ENCODE measurements around the gene STOML3. TPM values are rescaled to one million over a fixed set of nuclear protein-coding genes. Genes with fewer than 3 reads are reported as not detected.
"Not testable (repeated sequence)": the region's sequence is repeated elsewhere in the genome, so short reads cannot be mapped to it uniquely, and the experiment has no call there.

STOML3 gene
- total and polyA plus RNA-seq, 4 donors: not detected

DNA sequence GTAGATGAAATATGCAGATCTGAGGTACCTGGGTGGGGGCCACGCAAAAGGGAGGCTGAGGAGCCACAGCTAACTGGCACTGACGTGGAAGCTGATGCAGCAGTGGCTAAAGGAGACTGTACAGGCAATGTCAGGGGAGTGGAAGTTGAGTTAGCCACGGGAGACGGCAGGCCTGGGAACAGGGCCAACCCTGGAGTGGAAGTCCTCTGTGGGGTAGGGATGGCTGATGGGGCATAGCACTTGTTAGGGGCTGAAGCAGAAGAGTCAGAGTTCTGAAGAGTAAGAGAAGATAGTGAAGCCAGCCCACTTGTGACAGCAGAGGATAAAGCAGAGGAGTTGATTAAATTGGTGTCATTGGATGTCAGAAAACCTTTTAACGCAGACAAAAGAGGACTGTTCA, 22.8 kb upstream of the STOML3 start:
- Histone ChIP-seq H3K9me3 (ENCODE audit: control insufficient read depth, low read length) (no peaks in the 10 kb centered on the region), H3K4me1 (ENCODE audit: control insufficient read depth in 1 of 2, insufficient read depth in 2 of 2, low read length in 2 of 2) (no peaks in the 10 kb centered on the region), H3K4me3 (ENCODE audit: low read length in 2 of 2) (no peak overlapping the region), H3K27me3 (ENCODE audit: control insufficient read depth in 1 of 2, insufficient read depth in 2 of 2, low read length in 1 of 2) (no peaks in the 10 kb centered on the region), H3K36me3 (ENCODE audit: control insufficient read depth in 1 of 2, insufficient read depth in 2 of 2, low read length in 1 of 2) (peaks cover 5 to 25% of the 10 kb centered on the region in 2 donors), H3K27ac (ENCODE audit: low read depth in 1 of 2, low read length in 2 of 2) (no peak overlapping the region)
- intact Hi-C loops (cut with DNase I): no loop called here
- ATAC-seq (ENCODE audit: low FRiP score): no peak
- 82 to 86% methylated on average over 5 of the region's 5 CpGs for WGBS, 2 donors
- no peak for DNase-seq

DNA sequence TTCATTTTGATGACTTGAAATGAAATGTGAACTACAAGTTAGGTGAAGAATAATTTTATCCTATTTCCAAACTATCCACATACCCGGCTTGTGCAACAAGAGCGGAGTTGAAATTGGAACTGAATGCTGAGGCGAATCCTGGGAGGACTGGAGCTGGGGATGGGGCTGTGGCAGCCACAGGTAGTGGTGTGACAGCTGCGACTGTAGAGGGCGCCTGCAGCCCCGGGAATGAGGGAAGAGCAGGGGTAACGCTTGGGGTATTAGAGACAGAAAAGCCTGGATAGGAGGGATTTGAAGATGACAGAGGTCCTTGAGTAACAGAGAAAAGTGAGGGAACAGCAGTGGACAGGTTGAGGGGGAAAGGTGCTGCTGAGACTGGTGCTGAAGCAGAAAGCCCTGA, 22.0 kb upstream of the STOML3 start:
- Histone ChIP-seq H3K4me3 (ENCODE audit: low read length in 2 of 2) (no peak overlapping the region), H3K27ac (ENCODE audit: low read depth in 1 of 2, low read length in 2 of 2) (no peak overlapping the region), H3K9me3 (ENCODE audit: control insufficient read depth, low read length) (no peaks in the 10 kb centered on the region), H3K36me3 (ENCODE audit: control insufficient read depth in 1 of 2, insufficient read depth in 2 of 2, low read length in 1 of 2) (peaks cover 5 to 20% of the 10 kb centered on the region in 2 donors), H3K27me3 (ENCODE audit: control insufficient read depth in 1 of 2, insufficient read depth in 2 of 2, low read length in 1 of 2) (no peaks in the 10 kb centered on the region), H3K4me1 (ENCODE audit: control insufficient read depth in 1 of 2, insufficient read depth in 2 of 2, low read length in 2 of 2) (no peaks in the 10 kb centered on the region)
- 69 to 74% methylated on average over 7 of the region's 7 CpGs for WGBS, 2 donors
- no peak for ATAC-seq (ENCODE audit: low FRiP score)
- DNase-seq: no peak
- intact Hi-C loops (cut with DNase I): no loop called here

DNA sequence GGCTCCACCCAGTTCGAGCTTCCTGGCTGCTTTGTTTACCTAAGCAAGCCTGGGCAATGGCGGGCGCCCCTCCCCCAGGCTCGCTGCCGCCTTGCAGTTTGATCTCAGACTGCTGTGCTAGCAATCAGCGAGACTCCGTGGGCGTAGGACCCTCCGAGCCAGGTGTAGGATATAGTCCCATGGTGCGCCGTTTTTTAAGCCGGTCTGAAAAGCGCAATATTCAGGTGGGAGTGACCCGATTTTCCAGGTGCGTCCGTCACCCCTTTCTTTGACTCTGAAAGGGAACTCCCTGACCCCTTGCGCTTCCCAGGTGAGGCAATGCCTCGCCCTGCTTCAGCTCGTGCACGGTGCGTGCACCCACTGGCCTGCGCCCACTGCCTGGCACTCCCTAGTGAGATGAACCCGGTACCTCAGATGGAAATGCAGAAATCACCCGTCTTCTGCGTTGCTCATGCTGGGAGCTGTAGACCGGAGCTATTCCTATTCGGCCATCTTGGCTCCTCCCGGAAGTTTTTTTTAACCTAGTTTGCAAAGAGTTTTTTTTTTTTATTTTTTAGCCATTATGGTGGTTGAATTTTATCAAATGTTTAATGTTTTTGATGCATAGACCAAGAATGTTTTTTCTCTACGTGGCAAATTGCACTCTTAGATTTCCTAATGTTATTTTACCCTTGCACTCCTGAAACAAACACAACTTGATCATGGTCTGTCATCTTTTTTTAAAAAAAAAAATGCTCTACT, 15.9 kb upstream of the STOML3 start:
- intact Hi-C loops (cut with DNase I); ATAC-seq (ENCODE audit: low FRiP score); DNase-seq; H3K27me3 ChIP-seq (ENCODE audit: control insufficient read depth in 1 of 2, insufficient read depth in 2 of 2, low read length in 1 of 2); H3K27ac ChIP-seq (ENCODE audit: low read depth in 1 of 2, low read length in 2 of 2); H3K9me3 ChIP-seq (ENCODE audit: control insufficient read depth, low read length); H3K4me3 ChIP-seq (ENCODE audit: low read length in 2 of 2); H3K4me1 ChIP-seq (ENCODE audit: control insufficient read depth in 1 of 2, insufficient read depth in 2 of 2, low read length in 2 of 2); H3K36me3 ChIP-seq (ENCODE audit: control insufficient read depth in 1 of 2, insufficient read depth in 2 of 2, low read length in 1 of 2): not testable (repeated sequence)
- 80 to 83% methylated on average over 27 to 29 of the region's 29 CpGs for WGBS, 2 donors

DNA sequence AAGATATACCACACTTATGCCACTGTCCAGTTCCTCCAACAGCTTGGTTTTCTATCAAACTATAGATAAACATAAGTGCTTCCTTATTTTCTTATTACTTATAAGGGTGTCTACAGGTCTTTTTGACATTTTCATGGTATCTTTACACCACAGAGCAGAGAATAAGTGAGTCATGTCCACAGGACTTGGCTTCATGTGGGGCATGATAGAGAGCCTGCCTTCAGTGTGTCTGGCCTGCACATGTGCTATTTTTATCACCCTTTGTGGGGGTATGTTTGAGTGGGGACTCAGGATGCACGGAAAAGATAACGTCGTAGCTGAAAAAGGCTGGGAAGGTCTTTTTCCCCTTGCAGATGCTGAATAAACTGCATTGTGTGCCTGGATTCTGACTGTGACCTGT, 8.1 kb upstream of the STOML3 start:
- Histone ChIP-seq H3K9me3 (ENCODE audit: control insufficient read depth, low read length) (no peaks in the 10 kb centered on the region), H3K27ac (ENCODE audit: low read depth in 1 of 2, low read length in 2 of 2) (no peak overlapping the region), H3K4me1 (ENCODE audit: control insufficient read depth in 1 of 2, insufficient read depth in 2 of 2, low read length in 2 of 2) (no peaks in the 10 kb centered on the region), H3K36me3 (ENCODE audit: control insufficient read depth in 1 of 2, insufficient read depth in 2 of 2, low read length in 1 of 2) (no peaks in the 10 kb centered on the region), H3K4me3 (ENCODE audit: low read length in 2 of 2) (no peak overlapping the region), H3K27me3 (ENCODE audit: control insufficient read depth in 1 of 2, insufficient read depth in 2 of 2, low read length in 1 of 2) (no peaks in the 10 kb centered on the region)
- WGBS, 2 donors: 46 to 57% methylated on average over 3 of the region's 3 CpGs
- intact Hi-C loops (cut with DNase I): no loop called here
- DNase-seq (no peak), ATAC-seq (ENCODE audit: low FRiP score) (no peak)

DNA sequence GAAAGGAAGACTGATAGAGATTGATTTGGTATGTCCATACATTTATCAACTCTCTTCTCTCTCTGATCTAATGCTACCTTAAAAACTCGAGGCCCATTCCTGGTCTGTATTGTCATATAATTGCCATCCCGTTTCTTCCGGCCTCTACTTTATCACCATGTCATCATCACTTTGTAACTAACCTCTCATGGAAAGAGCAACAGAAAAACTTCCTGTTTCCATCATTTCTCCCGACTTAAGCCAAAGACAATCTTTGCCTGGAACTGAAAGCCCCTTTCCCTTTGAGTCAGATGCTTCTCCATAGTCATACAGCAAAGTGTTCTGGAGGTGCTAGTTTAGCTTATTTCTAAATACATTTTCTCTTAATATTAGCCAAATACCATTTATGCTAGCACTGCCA, 2.8 kb upstream of the STOML3 start:
- Histone ChIP-seq H3K27me3 (ENCODE audit: control insufficient read depth in 1 of 2, insufficient read depth in 2 of 2, low read length in 1 of 2) (no peaks in the 10 kb centered on the region), H3K4me1 (ENCODE audit: control insufficient read depth in 1 of 2, insufficient read depth in 2 of 2, low read length in 2 of 2) (no peaks in the 10 kb centered on the region), H3K27ac (ENCODE audit: low read depth in 1 of 2, low read length in 2 of 2) (no peak overlapping the region), H3K4me3 (ENCODE audit: low read length in 2 of 2) (no peak overlapping the region), H3K9me3 (ENCODE audit: control insufficient read depth, low read length) (no peaks in the 10 kb centered on the region), H3K36me3 (ENCODE audit: control insufficient read depth in 1 of 2, insufficient read depth in 2 of 2, low read length in 1 of 2) (no peaks in the 10 kb centered on the region)
- no peak for ATAC-seq (ENCODE audit: low FRiP score)
- intact Hi-C loops (cut with DNase I): no loop called here
- no peak for DNase-seq
- 17 to 25% methylated on average over 4 of the region's 4 CpGs for WGBS, 2 donors

DNA sequence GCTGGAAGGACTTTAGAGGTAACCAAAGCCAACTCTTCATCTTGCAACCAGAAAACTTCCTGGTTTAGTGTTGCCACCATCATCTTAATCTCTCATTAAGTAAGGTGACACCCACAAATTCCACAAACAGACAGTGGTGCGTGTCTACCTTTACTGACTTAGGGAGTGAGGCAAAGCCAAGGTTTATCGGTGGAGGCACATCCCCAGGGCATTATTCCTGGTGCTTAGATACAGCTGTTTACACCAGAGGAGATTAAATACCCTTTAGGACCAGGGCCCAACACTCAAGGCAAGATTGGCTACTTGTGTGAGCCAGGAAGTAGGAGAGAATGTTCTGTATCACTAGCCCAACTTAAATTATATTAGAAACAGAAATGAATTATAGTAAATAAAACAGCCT, 9.5 kb downstream of the STOML3 start:
- H3K27me3 ChIP-seq (ENCODE audit: control insufficient read depth in 1 of 2, insufficient read depth in 2 of 2, low read length in 1 of 2): no peaks in the 10 kb centered on the region
- intact Hi-C loops (cut with DNase I): no loop called here
- WGBS, 2 donors: 74 to 80% methylated on average over 2 of the region's 2 CpGs
- H3K4me3 ChIP-seq (ENCODE audit: low read length in 2 of 2): no peak overlapping the region
- H3K9me3 ChIP-seq (ENCODE audit: control insufficient read depth, low read length): no peaks in the 10 kb centered on the region
- no peak for DNase-seq
- H3K27ac ChIP-seq (ENCODE audit: low read depth in 1 of 2, low read length in 2 of 2): no peak overlapping the region
- H3K4me1 ChIP-seq (ENCODE audit: control insufficient read depth in 1 of 2, insufficient read depth in 2 of 2, low read length in 2 of 2): no peaks in the 10 kb centered on the region
- no peaks in the 10 kb centered on the region for H3K36me3 ChIP-seq (ENCODE audit: control insufficient read depth in 1 of 2, insufficient read depth in 2 of 2, low read length in 1 of 2)
- no peak for ATAC-seq (ENCODE audit: low FRiP score)

DNA sequence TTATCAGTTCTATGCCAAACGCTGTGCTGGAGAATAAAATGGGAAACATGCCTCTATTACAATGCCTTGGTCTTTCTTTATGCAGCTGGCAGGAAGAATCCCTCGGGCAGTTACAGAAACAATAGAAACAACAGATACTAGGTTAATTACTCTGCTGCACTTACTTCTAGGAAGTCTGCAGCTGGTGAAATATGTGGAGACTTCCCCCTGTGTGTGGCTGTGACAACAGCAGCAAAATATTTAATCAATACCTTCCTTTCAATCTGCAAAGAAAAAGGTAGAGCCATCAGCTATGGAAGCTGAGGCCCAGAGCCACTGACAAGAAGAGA, 9.9 kb downstream of the STOML3 start:
- intact Hi-C loops (cut with DNase I): no loop called here
- H3K9me3 ChIP-seq (ENCODE audit: control insufficient read depth, low read length): no peaks in the 10 kb centered on the region
- WGBS, 2 donors: 33 to 44% methylated on average over 2 of the region's 2 CpGs
- no peak overlapping the region for H3K4me3 ChIP-seq (ENCODE audit: low read length in 2 of 2)
- no peak for ATAC-seq (ENCODE audit: low FRiP score)
- H3K27me3 ChIP-seq (ENCODE audit: control insufficient read depth in 1 of 2, insufficient read depth in 2 of 2, low read length in 1 of 2): no peaks in the 10 kb centered on the region
- H3K4me1 ChIP-seq (ENCODE audit: control insufficient read depth in 1 of 2, insufficient read depth in 2 of 2, low read length in 2 of 2): no peaks in the 10 kb centered on the region
- H3K36me3 ChIP-seq (ENCODE audit: control insufficient read depth in 1 of 2, insufficient read depth in 2 of 2, low read length in 1 of 2): no peaks in the 10 kb centered on the region
- H3K27ac ChIP-seq (ENCODE audit: low read depth in 1 of 2, low read length in 2 of 2): no peak overlapping the region
- DNase-seq: no peak

DNA sequence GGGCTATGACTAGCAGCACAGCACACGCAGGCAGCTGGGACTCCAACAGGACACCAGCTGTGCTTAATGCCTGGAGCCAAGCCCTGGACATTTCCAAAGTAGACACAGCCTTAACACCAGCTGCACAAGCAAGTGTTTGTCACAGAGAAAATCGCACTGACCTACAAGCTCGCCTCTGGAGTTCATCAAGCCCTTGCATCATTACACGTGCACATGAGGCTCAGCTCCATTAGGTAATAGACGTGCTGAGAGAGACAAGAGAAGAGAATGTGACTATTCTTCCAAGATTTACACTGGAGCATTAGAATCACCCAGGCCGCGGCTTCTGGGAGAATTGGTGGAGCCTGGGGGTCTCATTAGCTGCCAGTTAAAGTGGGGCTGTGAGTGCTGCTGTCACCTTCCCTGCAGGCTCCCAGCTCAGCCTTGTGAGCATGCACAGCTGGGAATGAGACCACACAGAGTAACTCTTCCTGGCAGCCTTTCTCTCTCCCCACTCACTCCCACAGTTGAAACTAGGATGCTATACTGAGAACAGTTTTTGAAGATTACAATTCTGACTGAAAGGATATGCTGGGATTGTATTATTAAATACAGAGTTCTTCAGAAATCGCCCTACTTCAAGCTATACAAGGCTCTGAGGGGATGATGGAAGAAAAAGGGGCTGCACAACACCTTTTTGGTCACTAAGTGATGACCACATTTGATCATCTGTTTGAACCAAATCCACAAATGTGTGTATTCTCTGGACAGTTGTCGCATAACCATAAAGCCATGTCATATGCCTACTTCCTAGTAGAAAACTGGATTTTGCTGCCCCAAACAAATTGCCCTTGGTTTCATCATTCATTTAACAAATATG, 10.5 kb downstream of the STOML3 start:
- Histone ChIP-seq H3K9me3 (ENCODE audit: control insufficient read depth, low read length) (no peaks in the 10 kb centered on the region), H3K36me3 (ENCODE audit: control insufficient read depth in 1 of 2, insufficient read depth in 2 of 2, low read length in 1 of 2) (no peaks in the 10 kb centered on the region), H3K4me1 (ENCODE audit: control insufficient read depth in 1 of 2, insufficient read depth in 2 of 2, low read length in 2 of 2) (no peaks in the 10 kb centered on the region), H3K4me3 (ENCODE audit: low read length in 2 of 2) (no peak overlapping the region), H3K27me3 (ENCODE audit: control insufficient read depth in 1 of 2, insufficient read depth in 2 of 2, low read length in 1 of 2) (no peaks in the 10 kb centered on the region), H3K27ac (ENCODE audit: low read depth in 1 of 2, low read length in 2 of 2) (no peak overlapping the region)
- WGBS, 2 donors: 39 to 42% methylated on average over 9 of the region's 9 CpGs
- ATAC-seq (ENCODE audit: low FRiP score) (no peak), DNase-seq (no peak)
- intact Hi-C loops (cut with DNase I): no loop called here
